ENCODE measurements around the gene PMS2.
"Not testable (repeated sequence)": the region's sequence is repeated elsewhere in the genome, so short reads cannot be mapped to it uniquely, and the experiment has no call there.

Gene PMS2

DNA sequence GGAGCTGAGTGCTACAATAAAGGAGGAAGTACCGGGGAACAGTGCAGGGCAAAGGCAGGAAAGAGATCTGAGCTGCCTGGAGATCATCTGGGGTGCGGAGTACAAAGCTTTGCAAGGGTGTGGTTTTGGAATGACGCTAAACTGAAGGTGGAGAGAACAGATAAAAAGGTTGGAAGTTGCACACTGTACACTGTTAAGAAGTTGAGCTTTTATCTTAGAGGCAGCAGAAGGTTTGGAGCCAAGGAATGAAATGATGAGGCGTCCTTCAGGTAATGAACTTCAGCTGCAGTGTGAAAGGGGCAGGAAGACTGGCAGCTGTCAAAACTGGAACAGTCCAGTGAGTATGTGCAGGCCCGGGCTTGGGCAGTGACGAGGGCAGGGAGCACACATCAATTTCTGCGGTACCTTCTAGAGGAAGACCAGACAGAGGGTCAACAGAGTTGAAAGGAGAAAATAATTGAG, 15.2 kb upstream of the PMS2 start:
- Mint-ChIP-seq H3K27ac (no peak overlapping the region), H3K4me1 (peaks cover 25% of the 10 kb centered on the region), H3K27me3 (no peaks in the 10 kb centered on the region), H3K4me3 (no peak overlapping the region), H3K36me3 (peaks cover 21% of the 10 kb centered on the region), H3K9me3 (no peaks in the 10 kb centered on the region)

- Mint-ChIP-seq H3K4me1 (peaks cover 25% of the 10 kb centered on the region), H3K36me3 (peaks cover 23% of the 10 kb centered on the region), H3K27ac (no peak overlapping the region), H3K4me3 (no peak overlapping the region), H3K9me3 (no peaks in the 10 kb centered on the region), H3K27me3 (no peaks in the 10 kb centered on the region)
These were observed 13.9 kb upstream of the PMS2 start for GRCh38 chr7:6022707-6023106.

GRCh38 chr7:6020371-6021286, 11.8 kb upstream of the PMS2 start:
- Mint-ChIP-seq H3K4me3 (no peak overlapping the region), H3K27ac (peak overlapping the region; percentile 70), H3K27me3 (no peaks in the 10 kb centered on the region), H3K36me3 (peaks cover 15% of the 10 kb centered on the region), H3K4me1 (peaks cover 5% of the 10 kb centered on the region), H3K9me3 (no peaks in the 10 kb centered on the region)

DNA sequence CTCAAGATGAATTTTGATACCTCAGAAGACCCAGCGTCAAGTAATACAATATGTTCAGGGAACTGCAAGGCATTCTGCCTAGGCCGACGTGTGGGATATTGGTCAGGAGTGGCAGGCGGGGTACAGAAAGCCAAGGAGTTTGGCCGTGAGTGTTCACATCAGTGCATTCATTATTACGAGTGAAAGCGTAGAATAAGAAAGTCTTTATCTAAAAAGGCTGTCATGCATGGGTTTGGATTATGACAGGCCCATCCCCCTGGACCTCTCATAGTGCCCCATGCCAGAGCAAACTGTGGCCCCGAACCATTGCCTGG, 7.8 kb upstream of the PMS2 start:
- peaks cover 13% of the 10 kb centered on the region for H3K36me3 Mint-ChIP-seq
- no peaks in the 10 kb centered on the region for H3K9me3 Mint-ChIP-seq
- H3K4me1 Mint-ChIP-seq = peaks cover 13% of the 10 kb centered on the region
- no peaks in the 10 kb centered on the region for H3K27me3 Mint-ChIP-seq
- H3K4me3 Mint-ChIP-seq = peak overlapping the region; percentile 23
- peak overlapping the region; percentile 46 for H3K27ac Mint-ChIP-seq

GRCh38 chr7:6015917-6016652, 7.2 kb upstream of the PMS2 start:
- peaks cover 18% of the 10 kb centered on the region for H3K4me1 Mint-ChIP-seq
- H3K9me3 Mint-ChIP-seq = no peaks in the 10 kb centered on the region
- peaks cover 11% of the 10 kb centered on the region for H3K36me3 Mint-ChIP-seq
- H3K27me3 Mint-ChIP-seq = no peaks in the 10 kb centered on the region
- H3K27ac Mint-ChIP-seq = peak overlapping the region; percentile 46
- peak overlapping the region; percentile 23 for H3K4me3 Mint-ChIP-seq

GRCh38 chr7:6012355-6013104, 3.7 kb upstream of the PMS2 start:
- Mint-ChIP-seq H3K4me1 (peaks cover 29% of the 10 kb centered on the region), H3K27me3 (no peaks in the 10 kb centered on the region), H3K36me3 (peaks cover 8% of the 10 kb centered on the region), H3K27ac (peak overlapping the region; percentile 52), H3K9me3 (no peaks in the 10 kb centered on the region), H3K4me3 (no peak overlapping the region)

GRCh38 chr7:6011541-6011940, 2.7 kb upstream of the PMS2 start:
- peak overlapping the region; percentile 59 for H3K27ac Mint-ChIP-seq
- peaks cover 7% of the 10 kb centered on the region for H3K36me3 Mint-ChIP-seq
- peaks cover 37% of the 10 kb centered on the region for H3K4me1 Mint-ChIP-seq
- H3K9me3 Mint-ChIP-seq = no peaks in the 10 kb centered on the region
- H3K27me3 Mint-ChIP-seq = no peaks in the 10 kb centered on the region
- peak overlapping the region; percentile 93 for H3K4me3 Mint-ChIP-seq

DNA sequence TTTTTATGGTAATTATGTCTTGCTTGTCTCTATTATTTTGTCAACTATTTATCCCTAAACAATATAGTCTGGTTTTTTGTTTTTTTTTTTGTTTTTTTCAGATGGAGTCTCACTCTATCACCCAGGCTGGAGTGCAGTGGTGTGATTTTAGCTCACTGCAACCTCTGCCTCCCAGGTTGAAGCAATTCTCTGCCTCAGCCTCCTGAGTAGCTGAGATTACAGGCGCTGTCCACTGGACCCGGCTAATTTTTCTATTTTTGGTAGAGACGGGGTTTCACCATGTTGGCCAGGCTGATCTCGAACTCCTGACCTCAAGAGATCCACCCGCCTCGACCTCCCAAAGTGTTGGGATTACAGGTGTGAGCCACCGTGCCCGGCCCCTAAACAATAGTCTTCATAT, 1.5 kb upstream of the PMS2 start:
- H3K9me3 Mint-ChIP-seq, H3K27me3 Mint-ChIP-seq, H3K36me3 Mint-ChIP-seq: not testable (repeated sequence)
- Mint-ChIP-seq H3K4me3 (peak overlapping the region; percentile 93), H3K27ac (peak overlapping the region; percentile 26), H3K4me1 (peaks cover 37% of the 10 kb centered on the region)

DNA sequence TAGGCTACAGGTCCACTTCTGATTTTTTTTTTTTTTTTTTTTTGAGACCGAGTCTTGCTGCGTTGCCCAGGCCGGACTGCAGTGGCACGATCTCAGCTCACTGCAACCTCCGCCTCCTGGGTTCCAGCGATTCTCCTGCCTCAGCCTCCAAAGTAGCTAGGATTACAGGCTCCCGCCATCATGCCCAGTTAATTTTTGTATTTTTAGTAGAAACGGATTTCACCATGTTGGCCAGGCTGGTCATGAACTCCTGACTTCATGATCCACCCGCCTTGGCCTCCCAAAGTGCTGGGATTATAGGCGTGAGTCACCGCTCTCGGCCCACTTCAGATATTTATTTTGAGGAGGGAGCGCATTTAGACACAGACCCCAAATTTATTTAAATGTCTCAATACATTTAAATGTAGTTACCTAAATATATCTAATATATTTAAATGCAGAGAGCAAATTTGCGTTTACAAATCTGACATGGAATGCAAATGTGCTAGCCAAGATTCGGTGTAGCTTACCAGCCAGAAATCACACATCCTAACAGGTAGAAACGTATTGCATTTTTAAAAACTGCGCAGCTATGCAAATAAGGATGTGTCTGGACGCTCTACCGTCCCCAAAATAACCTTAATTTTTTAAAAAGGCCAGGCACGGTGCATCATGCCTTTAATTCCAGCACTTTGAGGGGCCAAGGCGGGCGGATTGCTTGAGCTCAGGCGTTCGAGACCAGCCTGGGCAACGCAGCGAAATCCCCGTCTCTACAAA, 836 bp downstream of the PMS2 start:
- H3K36me3 Mint-ChIP-seq, H3K27me3 Mint-ChIP-seq, H3K9me3 Mint-ChIP-seq: not testable (repeated sequence)
- Mint-ChIP-seq H3K4me1 (peaks cover 37% of the 10 kb centered on the region), H3K27ac (peak overlapping the region; percentile 69), H3K4me3 (peak overlapping the region; percentile 93)

DNA sequence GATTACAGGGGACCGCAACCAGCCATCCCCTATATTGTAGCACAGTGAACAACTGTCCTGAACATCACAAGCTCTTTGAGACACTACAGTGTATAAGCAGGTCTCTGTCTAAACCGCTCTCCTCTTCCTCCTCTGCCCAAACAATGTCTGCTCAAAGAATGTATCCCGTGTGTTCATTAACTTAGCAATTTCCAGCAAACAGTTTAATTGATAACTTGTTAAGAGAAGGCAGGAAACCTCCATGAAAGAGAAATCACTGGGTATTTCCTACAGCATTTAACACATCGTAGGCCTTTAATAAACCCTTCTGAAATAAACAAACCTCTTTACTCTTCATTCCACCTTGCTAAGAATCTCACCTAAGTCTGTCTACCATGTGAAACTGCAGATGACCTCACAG, 1.5 kb downstream of the PMS2 start:
- Mint-ChIP-seq H3K4me1 (peaks cover 32% of the 10 kb centered on the region), H3K4me3 (peak overlapping the region; percentile 74), H3K27ac (peak overlapping the region; percentile 69), H3K9me3 (no peaks in the 10 kb centered on the region), H3K36me3 (peaks cover 3% of the 10 kb centered on the region), H3K27me3 (no peaks in the 10 kb centered on the region)

- peaks cover 11% of the 10 kb centered on the region for H3K36me3 Mint-ChIP-seq
- no peaks in the 10 kb centered on the region for H3K27me3 Mint-ChIP-seq
- H3K4me1 Mint-ChIP-seq = no peaks in the 10 kb centered on the region
- H3K9me3 Mint-ChIP-seq = no peaks in the 10 kb centered on the region
- H3K27ac Mint-ChIP-seq = no peak overlapping the region
- H3K4me3 Mint-ChIP-seq = no peak overlapping the region
These were observed 11.5 kb downstream of the PMS2 start for GRCh38 chr7:5997210-5997808.

DNA sequence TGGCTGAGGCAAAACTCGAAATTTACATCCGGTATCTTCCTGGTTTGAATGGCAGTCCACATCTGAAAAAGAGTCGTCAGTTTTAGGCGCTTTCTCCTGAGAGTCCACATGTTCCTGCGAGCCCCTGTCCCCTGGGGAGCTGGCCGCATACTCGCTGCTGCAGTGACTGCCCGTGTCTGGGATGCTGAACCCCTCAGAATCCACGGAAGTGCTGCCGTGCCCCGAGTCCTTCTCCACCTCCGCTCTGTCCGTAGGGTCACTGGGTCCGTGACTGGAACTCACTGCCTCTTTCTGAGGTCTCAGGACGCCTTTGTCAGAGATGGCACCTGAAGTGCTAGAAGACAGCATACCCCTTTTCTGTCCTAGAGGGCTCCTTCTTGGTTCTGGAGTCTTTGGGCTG, 21.8 kb downstream of the PMS2 start:
- not testable (repeated sequence) for H3K27ac Mint-ChIP-seq, H3K36me3 Mint-ChIP-seq, H3K27me3 Mint-ChIP-seq, H3K9me3 Mint-ChIP-seq, H3K4me1 Mint-ChIP-seq, H3K4me3 Mint-ChIP-seq

DNA sequence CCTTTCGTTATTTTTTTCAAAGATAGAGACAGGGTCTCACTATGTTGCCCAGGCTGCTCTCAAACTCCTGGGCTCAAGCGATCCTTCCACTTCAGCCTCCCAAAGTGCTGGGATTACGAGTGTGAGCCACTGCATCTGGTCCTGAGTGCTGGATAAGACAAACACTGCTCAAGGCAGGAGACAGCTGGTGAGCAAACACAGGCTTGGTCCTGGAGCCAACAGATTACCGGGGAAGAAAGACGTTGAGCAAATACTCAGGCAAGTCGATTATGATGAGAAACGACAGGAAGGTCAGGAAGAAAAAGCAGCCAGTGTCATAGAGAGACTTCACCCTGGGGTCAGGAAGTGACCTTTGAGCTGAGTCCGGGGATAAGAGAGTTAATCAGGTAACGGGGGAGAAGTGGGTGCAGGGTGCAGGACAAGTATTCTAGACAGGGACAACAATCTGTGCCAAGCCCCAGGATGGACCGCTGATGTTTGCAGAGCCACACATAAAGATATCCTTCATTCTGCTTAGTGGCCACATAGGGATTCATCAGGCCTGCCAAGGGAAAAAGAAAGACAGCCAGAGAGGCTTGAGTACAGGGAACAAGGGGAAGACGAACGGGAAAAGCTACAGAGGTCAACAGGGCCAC, 29.1 kb downstream of the PMS2 start:
- not testable (repeated sequence) for H3K27me3 Mint-ChIP-seq, H3K4me3 Mint-ChIP-seq, H3K27ac Mint-ChIP-seq, H3K36me3 Mint-ChIP-seq, H3K9me3 Mint-ChIP-seq, H3K4me1 Mint-ChIP-seq

DNA sequence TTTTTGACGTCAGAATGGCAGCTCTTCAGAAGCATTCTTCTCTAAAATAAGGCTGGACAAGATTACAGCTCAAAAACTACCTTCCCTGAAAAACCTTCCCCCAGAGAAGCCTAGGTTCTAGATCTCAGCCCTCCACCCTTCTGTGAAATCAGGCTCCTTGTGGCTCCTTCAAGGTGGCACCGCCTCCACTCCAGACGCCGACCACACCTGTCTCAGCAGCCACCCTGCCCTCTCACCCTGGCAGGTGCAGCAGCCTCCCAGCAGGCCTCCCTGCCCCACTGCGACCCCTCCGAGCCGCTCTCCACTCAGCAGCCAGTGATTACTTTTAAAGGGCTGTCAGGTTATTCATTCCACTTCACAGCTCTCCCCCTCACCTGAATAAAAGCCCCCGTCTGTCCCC, 35.3 kb downstream of the PMS2 start:
- H3K27ac Mint-ChIP-seq = not testable (repeated sequence)

More for the DNA sequence above, 35.3 kb downstream of the PMS2 start:
- H3K36me3 Mint-ChIP-seq, H3K4me3 Mint-ChIP-seq, H3K27me3 Mint-ChIP-seq, H3K4me1 Mint-ChIP-seq, H3K9me3 Mint-ChIP-seq: not testable (repeated sequence)
